Measurements from ENCODE around the gene CHCHD6.

Gene CHCHD6

DNA sequence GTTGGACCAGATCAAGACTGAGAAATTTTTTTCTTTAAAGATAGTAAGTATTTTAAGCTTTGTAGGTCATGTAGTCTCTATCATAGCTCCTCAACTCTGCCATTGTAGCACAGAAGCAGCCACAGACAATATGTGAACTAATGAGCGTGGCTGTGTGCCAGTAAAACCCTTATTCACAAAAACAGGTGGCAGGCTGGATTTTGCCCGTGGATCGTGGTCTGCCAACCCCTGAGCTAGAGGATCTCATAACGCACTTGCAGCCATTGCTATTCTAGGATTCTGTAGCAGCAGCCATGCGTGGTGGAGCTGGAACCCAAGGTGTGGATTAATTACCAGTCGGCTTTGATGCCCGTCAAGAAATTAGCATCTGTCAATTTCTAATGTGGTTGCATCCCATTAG is 210.2 kb downstream of the CHCHD6 start:
- no peak for DNase-seq (ENCODE audit: extremely low read depth in 1 of 2, low read depth in 1 of 2)

DNA sequence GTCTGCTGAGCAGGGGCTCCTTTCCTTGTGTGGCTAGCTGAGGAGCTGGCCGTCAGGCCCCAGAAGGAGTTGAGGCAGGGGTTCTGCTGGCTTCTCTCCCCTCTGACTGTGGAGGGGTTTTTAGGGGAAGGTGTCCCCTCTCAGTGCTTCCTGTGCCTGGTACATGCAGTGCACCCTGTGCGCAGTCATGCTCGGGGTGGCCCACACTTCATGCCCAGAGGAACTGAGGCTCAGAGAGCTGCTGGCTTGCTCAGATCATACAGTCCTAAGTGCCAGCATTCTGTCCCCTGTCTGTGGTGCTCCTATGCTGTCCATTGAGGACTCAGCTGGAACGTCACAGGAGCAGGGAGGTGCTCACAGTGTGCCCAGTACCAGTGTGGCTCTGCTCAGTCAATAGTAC is 211.0 kb downstream of the CHCHD6 start:
- no peak for DNase-seq (ENCODE audit: extremely low read depth in 1 of 2, low read depth in 1 of 2)

GRCh38 chr3:126916546-126916945 is 212.5 kb downstream of the CHCHD6 start:
- DNase-seq (ENCODE audit: extremely low read depth in 1 of 2, low read depth in 1 of 2) = no peak

GRCh38 chr3:126917232-126917804 is 213.3 kb downstream of the CHCHD6 start:
- DNase-seq (ENCODE audit: extremely low read depth in 1 of 2, low read depth in 1 of 2) = no peak

DNA sequence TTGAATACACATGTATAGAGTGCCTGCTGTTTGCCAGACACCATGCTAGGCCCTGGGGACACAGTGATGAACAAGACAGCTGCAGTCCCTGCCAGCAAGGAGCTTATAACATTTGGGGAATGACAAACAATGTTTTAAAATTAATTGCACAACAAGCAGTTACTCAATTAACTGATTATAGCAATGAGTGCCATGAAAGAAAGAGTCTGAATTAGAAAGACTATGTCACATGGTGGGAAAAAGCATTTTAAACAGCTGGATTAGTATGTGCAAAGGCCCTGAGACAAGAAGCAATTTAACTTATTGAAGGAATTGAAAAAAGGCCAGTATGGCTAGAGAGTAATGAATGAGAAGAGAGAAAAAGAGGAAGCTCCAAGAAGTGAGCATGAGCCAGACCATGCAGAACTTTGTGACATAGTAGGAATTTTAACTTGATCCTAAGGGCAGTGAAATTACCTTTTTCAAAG is 214.3 kb downstream of the CHCHD6 start:
- no peak for DNase-seq (ENCODE audit: extremely low read depth in 1 of 2, low read depth in 1 of 2)

- no peak for DNase-seq (ENCODE audit: extremely low read depth in 1 of 2, low read depth in 1 of 2)
Observed at GRCh38 chr3:126921085-126921824, 217.2 kb downstream of the CHCHD6 start.

- DNase-seq (ENCODE audit: extremely low read depth in 1 of 2, low read depth in 1 of 2) = no peak
Observed at GRCh38 chr3:126922466-126922865, 218.4 kb downstream of the CHCHD6 start.

GRCh38 chr3:126923423-126923822 is 219.4 kb downstream of the CHCHD6 start:
- DNase-seq (ENCODE audit: extremely low read depth in 1 of 2, low read depth in 1 of 2) = no peak

DNA sequence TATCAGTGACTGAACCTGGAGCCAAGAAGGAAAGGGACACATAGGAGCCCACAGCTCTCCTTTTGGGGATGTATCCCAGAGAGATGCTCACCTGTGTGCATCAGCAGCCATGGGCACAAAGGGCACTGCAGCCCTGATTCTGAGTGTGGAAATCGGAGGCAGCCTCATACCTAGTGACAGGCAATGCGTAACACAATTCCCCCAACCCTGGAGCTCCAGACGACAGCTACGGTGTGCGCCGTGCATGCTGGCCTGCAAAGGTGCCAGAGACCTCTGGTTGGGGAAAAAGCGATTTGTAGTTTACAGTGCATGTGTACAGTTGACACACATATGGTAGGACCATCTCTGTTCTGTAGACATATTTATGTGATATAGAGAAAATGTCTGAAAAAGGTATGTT is 219.9 kb downstream of the CHCHD6 start:
- no peak for DNase-seq (ENCODE audit: extremely low read depth in 1 of 2, low read depth in 1 of 2)

DNA sequence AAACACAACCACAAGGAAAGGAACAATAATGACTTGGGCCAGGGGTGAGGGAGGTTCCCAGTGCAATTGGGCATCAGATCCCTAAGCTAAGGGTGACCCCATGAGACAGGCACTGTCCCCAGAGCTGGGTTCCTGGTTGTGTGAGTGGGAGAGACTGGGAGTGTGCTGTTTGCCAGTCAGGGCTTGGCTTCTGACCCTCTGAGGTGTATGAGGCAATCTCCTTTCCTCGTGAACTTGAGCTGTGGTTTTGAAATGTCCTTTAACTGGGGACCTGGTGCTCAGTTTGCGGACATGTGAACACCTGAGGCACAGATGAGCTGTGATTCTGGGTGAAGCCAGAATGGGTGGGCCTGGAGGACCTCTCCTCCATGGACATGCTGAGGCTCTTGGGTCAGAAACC is 220.4 kb downstream of the CHCHD6 start:
- DNase-seq (ENCODE audit: extremely low read depth in 1 of 2, low read depth in 1 of 2) = no peak

GRCh38 chr3:126925411-126926171 is 221.6 kb downstream of the CHCHD6 start:
- DNase-seq (ENCODE audit: extremely low read depth in 1 of 2, low read depth in 1 of 2) = no peak

DNA sequence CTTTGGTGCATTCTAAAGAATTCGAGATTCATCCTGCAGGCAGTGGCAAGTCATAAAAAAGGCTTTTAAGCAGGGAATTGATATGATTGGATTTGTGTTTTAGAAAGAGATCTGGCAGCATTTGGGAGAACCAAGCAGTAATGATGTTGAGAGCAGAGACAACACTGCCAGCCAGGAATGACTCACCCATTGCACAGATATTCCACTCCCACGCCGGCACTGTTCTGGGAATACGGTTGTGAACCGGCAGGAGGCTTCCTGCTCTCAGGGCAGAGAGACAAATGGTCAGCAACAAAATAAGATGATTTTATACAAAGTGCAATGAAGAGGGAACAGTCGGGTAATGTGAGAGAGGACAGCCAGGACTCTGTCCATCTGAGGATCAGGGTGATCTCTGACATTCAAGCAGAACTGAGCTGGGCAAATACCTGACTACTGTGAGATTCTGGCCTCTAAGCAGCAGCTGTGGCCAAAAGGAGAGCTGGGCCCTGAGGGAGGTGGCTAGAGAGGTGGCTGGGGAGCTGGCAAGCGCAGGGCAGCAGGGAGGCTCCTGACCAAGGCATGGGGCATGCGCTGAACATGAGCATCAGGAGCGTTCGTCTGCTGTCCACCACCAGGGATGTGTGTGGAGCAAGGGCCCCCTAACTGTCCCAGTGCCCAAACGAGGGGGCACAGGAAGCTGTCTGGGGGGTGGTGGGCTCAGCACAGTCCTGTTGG is 222.8 kb downstream of the CHCHD6 start:
- DNase-seq (ENCODE audit: extremely low read depth in 1 of 2, low read depth in 1 of 2) = no peak

- no peak for DNase-seq (ENCODE audit: extremely low read depth in 1 of 2, low read depth in 1 of 2)
Observed at GRCh38 chr3:126927401-126927750, 223.3 kb downstream of the CHCHD6 start.

DNA sequence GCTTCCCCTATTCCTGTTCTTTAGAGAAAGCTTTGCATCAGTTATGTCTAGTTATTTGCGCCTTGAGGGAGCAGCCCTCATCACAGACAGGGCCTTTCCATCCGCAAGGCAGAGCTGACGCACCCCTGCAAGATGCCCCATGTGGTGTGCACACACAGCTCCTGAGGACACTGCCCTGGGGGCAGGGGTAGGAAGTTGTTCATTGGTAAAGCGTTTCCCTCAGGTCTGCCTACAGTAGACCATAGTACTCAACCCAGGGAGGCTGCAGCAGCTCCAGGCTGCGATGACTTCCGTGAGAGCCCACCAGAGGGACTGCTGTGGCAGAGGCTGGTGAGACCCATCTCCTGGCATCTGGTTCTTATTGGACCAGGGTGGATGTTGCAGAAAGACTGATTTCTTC is 223.8 kb downstream of the CHCHD6 start:
- DNase-seq (ENCODE audit: extremely low read depth in 1 of 2, low read depth in 1 of 2) = no peak

GRCh38 chr3:126928921-126929474 is 225.0 kb downstream of the CHCHD6 start:
- no peak for DNase-seq (ENCODE audit: extremely low read depth in 1 of 2, low read depth in 1 of 2)

DNA sequence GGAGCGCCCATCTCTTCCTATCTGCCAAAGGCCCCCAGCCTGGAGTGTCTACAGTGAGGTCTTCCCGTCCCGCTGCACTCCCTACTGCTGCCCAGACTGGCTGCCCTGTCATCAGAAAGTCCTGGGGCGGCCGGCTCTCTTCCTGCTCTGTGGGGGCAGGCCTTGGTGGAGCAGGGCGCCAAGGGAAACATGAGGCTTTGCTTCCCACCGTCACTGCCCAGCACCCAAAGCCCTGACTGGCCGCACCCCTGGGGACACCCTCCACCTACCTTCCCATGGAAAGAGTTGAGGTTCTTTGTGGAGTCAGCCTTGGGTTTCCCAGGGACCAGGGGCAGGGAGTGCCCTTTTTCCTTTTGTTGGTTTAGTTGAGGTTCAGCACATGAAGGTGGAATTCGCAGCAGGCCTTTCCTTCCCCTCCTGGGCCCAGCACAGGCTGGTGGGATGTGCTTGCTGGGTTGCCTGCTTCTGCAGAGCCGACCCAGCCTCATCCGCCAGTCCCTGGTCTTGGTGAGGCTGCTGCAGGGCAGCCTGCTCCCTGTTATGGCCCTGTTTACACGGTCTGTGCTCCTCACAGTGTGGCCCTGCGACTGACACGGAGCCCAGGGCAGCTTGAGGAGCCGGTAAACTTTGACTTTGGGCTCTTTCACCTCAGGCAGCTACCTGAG is 227.0 kb downstream of the CHCHD6 start:
- DNase-seq (ENCODE audit: extremely low read depth in 1 of 2, low read depth in 1 of 2) = no peak

- DNase-seq (ENCODE audit: extremely low read depth in 1 of 2, low read depth in 1 of 2) = no peak
Observed at GRCh38 chr3:126931806-126932187, 227.8 kb downstream of the CHCHD6 start.

- no peak for DNase-seq (ENCODE audit: extremely low read depth in 1 of 2, low read depth in 1 of 2)
Observed at GRCh38 chr3:126932188-126932931, 228.3 kb downstream of the CHCHD6 start.

DNA sequence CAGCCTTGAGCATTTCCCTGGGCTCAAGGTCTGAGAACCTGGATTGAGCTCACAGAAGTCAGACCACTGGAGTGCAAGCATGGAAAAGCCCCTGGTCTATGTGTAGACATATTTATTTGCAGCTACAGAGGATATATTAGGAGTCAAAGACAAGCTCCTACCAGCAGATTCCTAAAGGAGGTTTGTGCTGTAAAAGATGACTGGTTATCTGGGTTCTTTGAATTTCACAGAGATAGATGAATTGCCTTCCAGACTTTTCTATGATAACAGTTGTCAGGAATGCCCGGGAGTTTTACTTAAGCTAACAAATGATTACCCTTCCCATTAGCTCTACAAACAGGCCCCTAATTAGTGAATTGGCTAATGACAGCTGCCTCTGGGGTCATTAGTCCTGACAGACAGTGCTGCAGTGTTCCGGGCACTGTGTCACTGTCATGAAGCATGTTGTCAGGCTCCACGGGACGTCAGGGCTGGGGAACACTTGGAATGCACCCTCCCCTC is 230.0 kb downstream of the CHCHD6 start:
- DNase-seq (ENCODE audit: extremely low read depth in 1 of 2, low read depth in 1 of 2) = no peak

DNA sequence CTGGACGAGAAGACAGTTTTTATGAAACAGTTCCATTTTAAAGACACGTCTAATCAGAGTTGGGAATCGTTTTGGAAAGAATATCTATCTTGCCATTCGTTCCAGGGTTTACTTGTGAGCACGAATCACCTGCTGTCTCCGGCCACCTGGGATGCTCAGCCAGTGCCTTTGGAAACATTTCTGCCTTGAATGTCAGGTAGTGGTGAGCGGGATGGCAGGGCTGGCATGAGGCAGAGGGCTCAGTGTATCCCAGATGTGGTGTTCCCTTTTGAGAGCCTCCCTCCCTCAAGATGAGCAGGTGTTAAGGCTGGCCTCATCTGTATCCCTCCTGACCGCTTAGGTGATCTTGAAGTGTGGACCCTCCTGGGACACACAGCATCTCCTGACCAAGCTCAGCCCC is 231.0 kb downstream of the CHCHD6 start:
- no peak for DNase-seq (ENCODE audit: extremely low read depth in 1 of 2, low read depth in 1 of 2)

Data from stimulated activated CD8-positive, alpha-beta memory T cell treated with anti-CD3 and anti-CD28 coated beads, Interleukin-7, amount 100 ng/mL, for 48 hours (primary cell).